D721Med (cell line): Measurements from ENCODE around the gene KRT26.
"Not testable (repeated sequence)": the region's sequence is repeated elsewhere in the genome, so short reads cannot be mapped to it uniquely, and the experiment has no call there.

Experiments used
- DNase-seq: peaks from one replicate; pipeline ENCODE4 v3.0.0; 2011; ENCODE audit warnings: low spot score; ENCODE audit not compliant: insufficient read length
- FAIRE-seq: peaks from 2 replicates; lab custom pipeline; 2011; peaks lifted over from hg19 to GRCh38; lab: Jason Lieb, UNC
- TF ChIP-seq, protein P1 (sequence below): IDR thresholded peaks from 2 replicates; pipeline ENCODE4 v1.5.1; 2012; ENCODE audit warnings: mild to moderate bottlenecking, control low read depth; ENCODE audit not compliant: insufficient read depth; ENCODE audit errors: missing control alignments

The KRT26 gene

DNA sequence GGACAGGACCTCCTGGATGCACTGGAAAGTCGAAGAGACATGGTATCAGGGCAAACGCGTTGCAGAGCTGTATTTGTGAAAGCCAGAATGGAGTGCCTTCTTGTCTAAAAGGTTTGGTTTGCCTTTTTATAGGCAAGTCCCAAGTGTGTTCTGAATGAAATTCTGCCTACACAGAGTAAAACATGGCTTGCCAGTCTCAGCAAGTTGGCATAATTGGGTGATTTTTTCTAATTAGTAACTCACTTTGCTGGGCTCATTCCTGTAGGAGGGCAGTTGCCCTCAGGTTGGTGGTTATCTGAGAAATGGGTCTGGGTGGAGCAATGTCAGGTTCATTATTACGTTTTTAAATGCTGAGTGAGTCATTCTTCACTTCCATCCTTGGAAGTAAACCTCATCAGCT, 16.8 kb downstream of the KRT26 start, which contains the start of gene KRT25:
Gene KRT25 (minus strand): TSS at position 101 of the 400 bp plus-strand sequence. CDS start 60 bp downstream, at position 41.
- DNase-seq (no peak), FAIRE-seq (no peak)
- TF ChIP-seq, protein P1, sequence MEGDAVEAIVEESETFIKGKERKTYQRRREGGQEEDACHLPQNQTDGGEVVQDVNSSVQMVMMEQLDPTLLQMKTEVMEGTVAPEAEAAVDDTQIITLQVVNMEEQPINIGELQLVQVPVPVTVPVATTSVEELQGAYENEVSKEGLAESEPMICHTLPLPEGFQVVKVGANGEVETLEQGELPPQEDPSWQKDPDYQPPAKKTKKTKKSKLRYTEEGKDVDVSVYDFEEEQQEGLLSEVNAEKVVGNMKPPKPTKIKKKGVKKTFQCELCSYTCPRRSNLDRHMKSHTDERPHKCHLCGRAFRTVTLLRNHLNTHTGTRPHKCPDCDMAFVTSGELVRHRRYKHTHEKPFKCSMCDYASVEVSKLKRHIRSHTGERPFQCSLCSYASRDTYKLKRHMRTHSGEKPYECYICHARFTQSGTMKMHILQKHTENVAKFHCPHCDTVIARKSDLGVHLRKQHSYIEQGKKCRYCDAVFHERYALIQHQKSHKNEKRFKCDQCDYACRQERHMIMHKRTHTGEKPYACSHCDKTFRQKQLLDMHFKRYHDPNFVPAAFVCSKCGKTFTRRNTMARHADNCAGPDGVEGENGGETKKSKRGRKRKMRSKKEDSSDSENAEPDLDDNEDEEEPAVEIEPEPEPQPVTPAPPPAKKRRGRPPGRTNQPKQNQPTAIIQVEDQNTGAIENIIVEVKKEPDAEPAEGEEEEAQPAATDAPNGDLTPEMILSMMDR: no peak

DNA sequence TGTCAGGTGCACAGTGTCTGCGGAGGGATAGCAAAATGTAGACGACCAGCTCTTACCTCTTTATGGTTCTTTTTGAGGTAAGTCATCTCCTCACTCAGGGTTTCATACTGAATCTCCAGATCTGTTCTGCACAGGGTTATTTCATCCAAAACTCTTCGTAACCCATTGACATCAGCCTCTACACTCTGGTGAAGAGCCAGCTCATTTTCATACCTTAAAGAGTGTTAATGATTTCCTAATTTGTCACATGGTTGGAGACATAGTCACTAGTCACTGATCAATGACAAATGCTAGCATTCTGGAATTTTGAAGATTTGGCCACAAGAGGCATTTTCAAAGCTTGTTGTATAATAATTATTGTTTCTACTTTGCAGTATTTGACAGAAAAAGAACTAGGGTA, 18.2 kb downstream of the KRT26 start:
- DNase-seq (no peak), FAIRE-seq (no peak)
- TF ChIP-seq, protein P1: no peak

DNA sequence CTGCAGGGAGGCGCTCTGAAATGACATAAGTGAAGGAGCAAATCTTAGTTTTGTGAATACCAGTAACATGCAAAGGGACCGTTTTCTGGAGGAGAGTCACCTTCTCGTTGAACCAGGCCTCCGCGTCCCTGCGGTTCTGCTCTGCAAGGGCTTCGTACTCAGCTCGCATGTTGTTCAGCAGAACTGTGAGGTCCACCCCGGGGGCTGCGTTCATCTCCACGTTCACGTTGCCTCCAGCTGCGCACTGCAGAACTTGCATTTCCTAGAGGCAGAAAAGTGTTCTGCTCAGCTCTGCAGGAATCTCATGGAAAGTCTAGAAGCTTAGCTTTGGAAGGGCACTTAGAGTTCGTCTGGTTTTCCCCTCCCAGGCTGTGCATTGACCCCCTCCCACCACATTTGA, 20.9 kb downstream of the KRT26 start:
- TF ChIP-seq, protein P1: no peak
- DNase-seq: no peak
- no peak for FAIRE-seq

DNA sequence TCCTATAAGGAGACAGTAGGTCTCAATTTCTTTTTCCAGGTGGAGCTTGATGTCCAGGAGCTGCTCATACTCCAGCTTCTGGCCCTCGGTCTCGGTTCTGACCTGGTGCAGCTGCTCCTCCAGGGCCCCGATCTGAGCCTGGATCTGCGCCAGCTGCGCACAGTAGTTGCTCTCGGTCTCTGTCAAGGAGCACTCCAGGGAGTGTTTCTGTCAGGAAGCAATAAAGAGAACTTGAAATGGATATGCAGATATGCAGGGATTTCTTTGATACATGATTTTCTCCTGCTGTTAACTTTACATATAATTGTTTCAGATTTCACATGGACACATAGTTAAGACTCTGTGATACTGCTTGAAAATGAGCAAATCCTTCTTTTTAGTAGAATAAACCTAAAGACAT, 21.6 kb downstream of the KRT26 start:
- TF ChIP-seq, protein P1: no peak
- DNase-seq: no peak
- FAIRE-seq: no peak

DNA sequence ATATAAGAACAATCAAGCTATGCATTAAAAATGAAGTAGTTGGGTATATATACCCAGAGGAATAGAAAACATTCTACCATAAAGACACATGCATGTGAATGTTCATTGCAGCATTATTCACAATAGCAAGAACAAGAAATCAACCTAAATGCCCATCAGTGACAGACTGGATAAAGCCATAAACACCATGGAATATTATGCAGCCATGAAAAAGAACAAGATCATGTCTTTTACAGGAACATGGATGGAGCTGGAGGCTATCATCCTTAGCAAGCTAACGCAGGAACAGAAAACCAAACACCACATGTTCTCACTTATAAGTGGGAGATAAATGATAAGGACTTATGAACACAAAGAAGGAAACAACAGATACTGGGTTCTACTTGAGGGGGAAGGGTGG, 23.3 kb downstream of the KRT26 start:
- DNase-seq, FAIRE-seq: not testable (repeated sequence)

DNA sequence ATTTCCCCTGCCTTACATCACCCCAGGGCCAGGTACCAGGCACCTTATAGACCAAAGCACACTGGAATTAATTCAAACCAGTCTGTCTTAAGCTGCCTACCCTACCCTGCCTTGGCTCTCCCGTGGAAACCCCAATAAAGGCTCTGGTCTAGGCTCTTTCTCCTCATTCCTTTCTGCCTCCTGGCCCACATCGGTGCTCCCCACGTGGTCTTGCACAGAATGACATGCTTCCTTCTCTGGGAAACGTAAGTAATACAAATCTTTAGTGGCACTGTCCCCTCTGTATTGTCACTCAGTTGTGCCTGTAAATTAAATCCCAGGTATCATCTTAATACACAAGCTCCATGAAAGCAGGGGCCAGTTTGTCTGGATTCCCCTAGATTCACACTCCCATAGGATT, 33.4 kb downstream of the KRT26 start:
- DNase-seq (no peak), FAIRE-seq (no peak)
- TF ChIP-seq, protein P1: no peak

DNA sequence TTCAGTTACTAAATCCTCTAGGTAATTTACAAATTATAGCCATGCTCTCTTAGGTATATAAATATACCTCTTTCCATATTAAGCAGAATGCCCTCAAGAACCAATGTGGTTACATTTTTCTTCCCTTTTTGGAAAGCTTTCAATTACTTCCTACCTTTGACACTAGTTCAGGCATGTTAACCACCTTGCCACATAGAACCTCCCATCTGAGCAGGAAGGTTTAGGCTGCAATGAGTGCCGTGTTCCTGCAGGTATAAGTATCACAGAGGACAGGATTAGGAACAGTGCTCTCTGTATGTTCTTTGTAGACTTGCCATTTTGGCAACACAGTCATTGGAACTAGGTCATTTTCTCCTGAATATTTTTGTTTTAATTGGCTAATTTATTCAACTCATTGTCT, 37.0 kb downstream of the KRT26 start:
- TF ChIP-seq, protein P1: no peak
- no peak for FAIRE-seq

DNA sequence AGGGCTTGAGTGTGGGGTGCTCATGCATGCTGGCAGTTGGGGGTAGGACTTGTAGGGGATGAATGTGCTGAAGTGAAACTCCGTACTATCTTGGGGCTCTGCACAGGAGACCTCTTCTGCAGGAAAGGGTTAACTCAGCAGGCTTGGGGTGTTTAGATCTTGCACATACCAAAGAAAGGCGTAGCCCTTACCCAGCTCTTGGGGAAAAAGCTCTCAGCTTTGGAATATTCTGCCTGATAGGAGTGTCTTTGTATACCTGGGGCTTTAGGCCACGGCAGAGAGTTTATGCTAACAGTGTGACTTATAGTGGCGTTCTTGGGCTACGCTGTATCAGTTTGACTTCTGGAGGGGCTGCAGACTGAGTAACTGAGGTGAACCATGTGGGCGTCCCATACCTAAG, 38.0 kb downstream of the KRT26 start:
- no peak for FAIRE-seq
- DNase-seq: no peak
- TF ChIP-seq, protein P1: no peak

More for the DNA sequence above, 37.0 kb downstream of the KRT26 start:
- no peak for DNase-seq
